Measurements from ENCODE around the gene CASP1.

The CASP1 gene

GRCh38 chr11:105033781-105034180, 1.2 kb downstream of the CASP1 start:
- no peak overlapping the region for H3K4me3 ChIP-seq (ENCODE audit: low read depth, low read length)
- no peak for TF ChIP-seq CTCF (IDR thresholded peaks at IDR 0.05; ENCODE audit: borderline replicate concordance, insufficient read depth, low read depth, low read length)

GRCh38 chr11:105033343-105033742, 1.6 kb downstream of the CASP1 start:
- TF ChIP-seq CTCF (IDR thresholded peaks at IDR 0.05; ENCODE audit: borderline replicate concordance, insufficient read depth, low read depth, low read length), result no peak
- H3K4me3 ChIP-seq (ENCODE audit: low read depth, low read length), result no peak overlapping the region

DNA sequence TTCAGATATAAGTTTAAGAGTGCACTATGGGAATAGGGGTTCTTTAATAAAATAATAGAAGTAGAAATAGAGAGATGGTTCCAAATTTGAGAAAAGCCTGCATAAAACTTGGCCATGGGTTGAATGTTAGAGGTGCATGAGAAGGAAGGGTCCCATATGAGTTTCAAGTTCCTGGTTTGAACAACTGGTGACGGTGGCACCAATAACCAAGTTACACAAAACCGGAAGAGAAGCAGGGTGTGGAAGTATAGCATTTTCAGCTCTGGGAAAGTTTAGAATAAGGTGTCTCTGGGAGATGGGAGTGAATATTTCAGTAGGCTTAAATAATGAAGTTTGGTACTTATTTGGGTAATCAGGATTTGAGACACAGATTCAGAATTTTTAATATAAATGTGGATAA, 2.4 kb downstream of the CASP1 start:
- no peak for TF ChIP-seq CTCF (IDR thresholded peaks at IDR 0.05; ENCODE audit: borderline replicate concordance, insufficient read depth, low read depth, low read length)
- H3K4me3 ChIP-seq (ENCODE audit: low read depth, low read length), result no peak overlapping the region

DNA sequence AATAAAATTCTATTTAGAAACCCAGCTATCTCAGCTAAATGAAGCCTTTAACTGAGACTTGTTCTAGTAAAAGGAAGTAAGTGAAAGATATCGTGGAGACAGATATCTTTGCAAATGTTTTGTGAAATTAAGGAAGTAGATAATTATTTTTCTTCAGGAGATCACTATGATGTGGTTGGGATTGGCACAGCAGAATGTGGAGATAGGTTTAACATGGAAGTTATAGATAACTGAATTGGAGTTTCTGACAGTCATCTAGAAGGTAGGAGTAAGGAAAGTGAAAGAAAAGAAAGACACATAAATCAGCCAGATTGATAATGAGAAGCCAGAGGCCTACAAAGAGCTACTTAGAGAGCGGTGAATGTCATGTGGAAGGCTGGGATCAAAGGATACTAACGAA, 7.3 kb downstream of the CASP1 start:
- TF ChIP-seq CTCF (IDR thresholded peaks at IDR 0.05; ENCODE audit: borderline replicate concordance, insufficient read depth, low read depth, low read length), result no peak

GRCh38 chr11:105024394-105024793, 10.6 kb downstream of the CASP1 start:
- TF ChIP-seq CTCF (IDR thresholded peaks at IDR 0.05; ENCODE audit: borderline replicate concordance, insufficient read depth, low read depth, low read length), result no peak
- H3K4me3 ChIP-seq (ENCODE audit: low read depth, low read length), result no peak overlapping the region

More for the DNA sequence above, 7.3 kb downstream of the CASP1 start:
- H3K4me3 ChIP-seq (ENCODE audit: low read depth, low read length), result no peak overlapping the region

- no peak for TF ChIP-seq CTCF (IDR thresholded peaks at IDR 0.05; ENCODE audit: borderline replicate concordance, insufficient read depth, low read depth, low read length)
- no peak within 1 kb of the TSS for H3K4me3 ChIP-seq (ENCODE audit: low read depth, low read length)
Observed at GRCh38 chr11:105023003-105023402, 11.9 kb downstream of the CASP1 start, which contains the start of gene CASP5. Gene CASP5 (minus strand): TSS chr11:105023168. CDS start chr11:105023136, 32 bp downstream.

DNA sequence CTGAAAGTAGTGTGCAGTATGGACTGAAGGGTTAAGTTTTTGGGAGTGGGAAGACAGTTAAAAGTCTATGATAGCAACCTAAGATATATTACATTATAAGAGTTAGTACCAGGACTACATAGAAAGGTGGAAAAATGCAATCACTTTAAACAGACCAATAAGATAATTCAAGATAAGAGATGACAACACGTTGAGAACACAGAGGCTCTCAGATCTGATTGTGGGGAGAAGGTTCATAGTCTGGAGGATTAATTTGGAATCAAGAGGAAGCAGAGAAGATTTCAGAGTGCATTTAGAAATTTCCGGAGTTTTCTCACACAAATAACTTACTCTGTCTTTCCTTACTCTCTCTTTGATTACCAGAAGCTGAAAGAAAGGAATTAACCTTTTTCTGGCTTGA, 12.4 kb downstream of the CASP1 start:
- TF ChIP-seq CTCF (IDR thresholded peaks at IDR 0.05; ENCODE audit: borderline replicate concordance, insufficient read depth, low read depth, low read length), result no peak
- no peak overlapping the region for H3K4me3 ChIP-seq (ENCODE audit: low read depth, low read length)
